Sciatic nerve (tissue), 2 donors: ENCODE data around the gene CHN1. TPM values are rescaled to one million over a fixed set of nuclear protein-coding genes. Genes with fewer than 3 reads are reported as not detected.

Experiments used
- ATAC-seq: fragments of 200-7000 bp; cut with Tn5 transposase; one replicate; pipeline ENCODE4 v1.9.1; 2020; ENCODE audit warnings: mild to moderate bottlenecking, moderate library complexity
- DNase-seq: peaks from one replicate; pipeline ENCODE4 v3.0.0-alpha.2; 2020; ENCODE audit warnings: low spot score
- intact Hi-C: fragments of 100-400 bp; cut with DNase I; formaldehyde crosslinking; loops from one replicate; pipeline ENCODE4 v1.14.2; 2022
- total RNA-seq: library from RNA; stranded (reverse); fragmentation: NEBNext Ultra II Directional; extraction: Animal tissue kit (Norgen Biotek cat#: 25700); gene quantifications from one replicate; pipeline ENCODE4 v1.2.1, GENCODE V29; 2021
- donor health status: DM: no; HTN: no; CAD: no.
- donor health status: DM: no; HTN: no; CAD: no.

CHN1 gene
- total RNA-seq, 1 donor from 2014 or later, result 38.4 TPM

DNA sequence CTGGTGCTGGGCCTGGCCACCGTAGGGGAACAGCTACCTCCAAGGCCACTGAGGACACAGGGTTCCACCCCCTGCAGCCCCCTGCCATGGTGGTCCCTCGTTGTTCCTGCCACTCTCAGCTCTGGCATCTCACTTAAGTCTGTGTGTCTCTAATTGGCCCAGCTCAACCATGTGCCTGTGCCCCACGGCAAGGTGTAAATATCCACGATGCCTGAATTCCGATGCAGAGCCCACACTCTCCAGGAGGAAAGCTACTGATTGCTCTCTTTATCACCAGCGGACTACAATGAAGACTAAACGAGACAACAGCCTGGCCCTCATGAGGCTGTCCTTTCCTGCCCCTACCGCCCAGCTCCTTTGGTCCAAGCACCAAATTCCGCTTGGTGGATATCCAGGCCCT is 223.9 kb downstream of the CHN1 start:
- ATAC-seq (no peak), DNase-seq (no peak)
- intact Hi-C loops, result no loop called here

DNA sequence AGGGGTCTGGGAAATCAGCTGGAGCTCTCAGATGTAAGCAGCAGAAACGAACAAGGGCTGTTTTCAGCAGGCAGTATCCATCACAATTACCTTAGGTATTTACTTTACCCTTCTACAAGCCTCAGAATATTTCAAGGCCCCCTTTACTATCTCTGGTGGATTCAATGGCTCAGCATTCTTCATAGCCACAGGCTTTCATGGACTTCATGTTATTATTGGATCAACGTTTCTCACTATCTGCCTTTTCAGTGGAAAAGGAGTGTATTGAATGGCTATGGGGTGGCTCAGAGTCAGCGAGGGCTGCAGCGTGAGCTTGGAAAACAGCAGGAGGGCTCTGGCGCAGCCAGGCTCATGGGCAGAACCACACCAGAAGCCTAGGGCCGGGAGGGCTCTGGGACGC is 224.3 kb downstream of the CHN1 start:
- DNase-seq (no peak), ATAC-seq (no peak)
- intact Hi-C loops, result no loop called here

DNA sequence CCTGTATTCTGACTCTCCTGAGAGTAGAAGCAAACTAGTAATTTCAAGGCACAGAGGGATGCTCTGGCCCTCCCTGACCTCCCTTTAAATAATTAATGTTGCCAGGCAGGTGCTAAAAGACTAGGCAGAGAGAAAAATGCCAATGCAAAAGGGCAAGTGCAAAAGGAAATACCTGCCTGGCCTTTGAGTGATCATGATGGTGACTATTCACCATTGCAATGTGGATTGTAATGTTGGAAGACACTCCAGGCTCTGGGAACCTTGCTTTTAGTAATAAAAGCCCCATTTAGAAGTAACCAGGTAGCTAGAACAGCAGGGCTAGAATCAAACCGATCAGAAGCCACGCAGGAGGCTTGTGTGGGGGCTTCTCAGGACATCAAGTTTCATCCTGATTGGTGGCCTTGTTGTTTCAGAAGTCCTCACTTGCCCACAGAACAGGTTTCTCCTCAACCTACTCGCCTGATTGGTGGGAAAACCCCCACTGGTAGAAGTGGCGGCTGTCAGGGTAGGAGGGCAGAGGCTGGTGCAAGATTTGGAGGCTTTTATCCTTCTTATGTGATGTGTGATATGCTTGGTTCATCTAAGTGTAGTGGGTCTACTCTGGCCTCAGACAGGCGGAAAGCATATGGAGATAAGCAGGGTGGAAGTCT is 224.9 kb downstream of the CHN1 start:
- ATAC-seq (no peak), DNase-seq (no peak)
- intact Hi-C loops, result no loop called here

DNA sequence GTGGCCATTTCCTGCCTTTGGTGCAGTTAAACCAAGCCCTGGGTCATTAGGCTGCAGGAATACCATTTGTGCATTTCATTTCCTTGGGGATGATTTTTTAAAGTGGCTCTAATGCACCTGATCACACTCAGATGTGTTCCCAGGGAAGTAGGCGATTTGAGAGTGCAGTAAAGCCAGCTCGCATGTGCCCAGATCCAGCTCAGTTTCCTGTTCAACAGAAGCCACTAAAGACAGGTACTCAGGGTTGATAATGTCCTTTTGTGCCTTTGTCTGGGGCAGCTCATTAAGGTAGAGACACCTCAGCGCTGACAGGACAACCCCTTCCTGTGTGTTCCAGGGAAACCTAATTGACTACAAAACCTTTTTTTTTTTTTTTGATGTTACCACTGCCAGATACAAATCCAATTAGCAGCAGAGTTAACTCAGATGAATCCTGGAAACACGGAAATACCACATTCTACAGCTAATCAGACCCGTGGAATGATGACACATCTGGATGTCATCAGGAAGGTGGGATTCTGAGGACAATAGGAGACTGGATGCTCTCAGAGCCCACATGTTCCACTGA is 225.7 kb downstream of the CHN1 start:
- DNase-seq, result no peak
- ATAC-seq, result no peak
- intact Hi-C loops, result no loop called here

DNA sequence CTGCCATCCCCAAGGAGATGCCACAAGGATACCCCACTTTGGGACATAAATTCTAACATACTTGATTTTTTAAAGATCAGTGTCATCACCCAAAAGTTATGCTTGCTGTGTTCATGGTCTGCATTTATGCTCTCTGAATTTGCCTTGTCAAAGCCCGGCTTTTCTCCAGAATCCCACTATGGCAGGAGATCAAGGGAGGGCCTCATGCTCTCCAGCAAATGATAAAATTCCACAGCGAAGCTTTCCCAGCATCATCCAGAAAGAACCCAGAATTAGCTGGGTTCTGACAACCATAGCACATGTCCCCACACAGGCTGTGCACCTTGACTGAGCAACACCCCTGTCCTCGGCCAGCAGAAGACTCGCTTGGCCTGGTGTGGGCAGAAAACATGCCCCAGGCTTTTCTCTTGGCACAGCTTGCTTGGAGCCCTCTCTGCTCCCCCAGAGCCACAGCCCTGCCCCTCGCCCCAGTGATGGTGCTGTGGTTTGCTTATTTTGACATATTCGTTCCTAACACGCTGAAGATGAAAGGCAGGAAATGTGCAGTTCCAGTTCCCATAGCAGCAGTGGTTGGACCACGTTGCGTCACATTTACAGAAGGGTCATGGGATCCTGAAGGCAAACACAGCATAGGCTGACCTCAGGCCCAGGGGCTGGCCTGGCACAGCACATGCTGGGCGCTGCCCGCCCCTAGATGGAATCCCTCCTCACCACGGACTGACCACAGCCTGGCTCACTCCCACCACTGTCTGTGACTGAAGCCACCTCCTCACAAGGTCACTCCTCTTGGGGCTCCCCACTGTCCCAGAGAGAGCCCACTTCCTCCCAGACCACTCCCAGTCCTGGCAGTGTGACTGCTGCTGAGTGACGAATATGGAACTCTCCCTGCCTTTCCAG is 226.8 kb downstream of the CHN1 start:
- intact Hi-C loops, result no loop called here
- peak; percentile 90 for ATAC-seq
- no peak for DNase-seq

DNA sequence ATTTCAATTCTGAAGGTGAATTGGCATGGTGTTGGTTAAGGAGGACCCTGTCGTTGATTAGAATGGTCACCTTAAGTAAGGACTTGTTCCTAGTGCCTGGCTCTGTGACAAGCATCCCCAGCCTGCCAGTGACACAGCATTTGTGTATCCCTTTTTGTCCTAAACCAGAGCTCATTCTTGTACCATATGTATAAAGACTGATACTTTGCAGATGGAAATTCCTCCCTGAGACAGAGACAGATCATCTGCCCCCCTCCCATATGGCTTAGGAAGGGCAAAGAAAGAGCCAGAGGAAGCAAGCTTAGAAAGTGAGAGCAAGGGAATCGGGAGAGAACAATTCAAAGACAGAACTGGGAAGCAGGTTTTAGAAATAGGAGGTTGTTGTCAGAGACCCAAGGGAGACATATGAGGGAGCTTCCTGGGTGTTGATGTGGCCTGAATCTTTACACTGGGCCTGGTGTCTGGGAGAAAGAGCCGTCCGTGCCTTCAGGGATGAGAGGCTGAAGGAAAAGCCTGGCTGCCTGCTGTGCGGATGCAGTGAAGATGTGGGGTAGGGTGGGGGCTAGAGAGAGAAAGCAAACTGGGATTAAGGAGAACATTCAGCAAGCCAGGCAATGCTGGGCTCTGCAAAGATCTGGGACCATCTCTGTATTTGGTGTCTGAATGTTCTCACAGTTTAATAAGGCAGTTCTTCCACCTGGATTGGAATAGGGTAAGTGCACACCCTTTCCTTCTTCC is 227.7 kb downstream of the CHN1 start:
- intact Hi-C loops, result no loop called here
- ATAC-seq, result no peak
- no peak for DNase-seq

DNA sequence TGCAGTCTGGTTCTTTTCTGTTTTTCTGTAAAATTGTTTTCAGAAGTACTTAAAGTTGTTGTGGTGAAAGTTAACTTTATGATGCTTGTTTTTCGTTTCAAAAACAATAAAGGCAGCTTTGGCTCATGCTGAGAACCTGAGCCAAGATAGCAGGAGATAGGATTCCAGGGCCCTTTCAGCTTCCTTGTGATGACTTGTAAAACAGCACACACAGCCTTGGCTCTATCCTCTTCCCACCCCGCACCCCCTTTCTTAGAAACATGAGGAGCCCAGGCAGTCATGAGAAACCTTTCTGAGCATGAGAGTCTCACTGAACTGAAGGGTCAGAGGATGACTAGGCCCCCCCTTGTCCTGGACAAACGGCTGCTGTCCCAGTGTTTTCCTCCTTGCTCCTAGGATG is 228.5 kb downstream of the CHN1 start:
- ATAC-seq, result no peak
- intact Hi-C loops, result no loop called here

DNA sequence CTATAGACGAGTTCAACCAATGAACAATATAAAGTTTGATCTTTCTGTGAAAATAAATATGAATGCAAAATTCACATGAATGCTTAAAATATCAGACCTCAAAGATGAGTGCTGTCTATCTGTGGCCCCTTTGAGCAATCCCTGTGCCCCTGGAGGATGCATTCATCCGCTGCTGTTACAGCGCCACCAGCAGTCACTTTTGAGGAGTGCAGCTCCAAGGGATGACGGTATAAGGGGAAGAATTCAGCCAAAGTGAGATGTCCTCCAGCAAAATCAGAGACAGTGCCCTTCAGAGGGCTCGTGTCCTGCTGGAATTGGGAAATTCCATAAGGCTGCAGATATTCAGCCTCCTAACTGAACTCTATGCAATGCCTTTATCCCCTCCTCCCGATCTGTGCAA is 229.0 kb downstream of the CHN1 start:
- ATAC-seq (no peak), DNase-seq (no peak)
- intact Hi-C loops, result no loop called here

More for the DNA sequence above, 228.5 kb downstream of the CHN1 start:
- DNase-seq, result no peak

DNA sequence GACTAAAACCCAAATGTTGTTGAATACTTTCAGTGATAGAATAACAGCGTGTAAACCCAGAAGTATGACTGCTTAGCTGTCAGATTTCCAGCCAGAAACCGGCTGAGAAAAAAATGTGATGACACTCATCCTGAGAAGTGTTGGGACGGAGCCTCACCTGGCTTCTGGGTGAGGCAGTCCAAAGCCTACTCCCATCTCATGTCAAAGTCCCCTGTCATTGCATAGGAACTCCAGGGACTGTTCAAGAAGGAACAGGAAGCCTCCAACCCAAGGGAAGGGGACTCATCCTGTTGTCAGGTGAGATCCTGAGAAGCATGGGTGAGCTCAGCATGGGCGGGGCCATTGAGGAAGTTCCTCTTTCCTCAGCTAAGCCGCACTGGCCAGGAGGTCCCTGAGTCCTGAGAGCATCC is 229.6 kb downstream of the CHN1 start:
- ATAC-seq, result no peak
- no peak for DNase-seq
- intact Hi-C loops, result no loop called here

DNA sequence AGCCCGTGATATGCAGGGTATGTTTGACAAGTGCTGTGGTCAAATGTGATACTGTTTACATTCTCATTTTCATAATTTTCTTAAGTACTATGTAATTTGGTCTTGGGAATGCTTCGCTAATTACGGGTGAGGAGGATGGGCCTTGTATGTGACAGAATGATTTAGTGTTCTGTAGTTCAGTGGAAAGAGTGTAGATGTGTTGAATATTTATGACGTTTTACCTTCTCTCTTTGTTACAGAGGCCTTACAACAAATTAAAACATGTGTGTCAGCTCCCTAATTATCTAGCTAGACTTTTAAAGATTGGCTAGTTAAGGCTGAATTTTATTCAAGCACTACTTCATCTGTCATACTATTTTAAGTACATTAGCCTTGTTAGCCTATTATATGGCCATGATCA is 230.3 kb downstream of the CHN1 start:
- intact Hi-C loops, result loop anchor here (5.0 kb wide), 1 partner anchor 217 kb away; no protein-coding TSS in a partner anchor
- DNase-seq, result no peak
- ATAC-seq, result no peak

DNA sequence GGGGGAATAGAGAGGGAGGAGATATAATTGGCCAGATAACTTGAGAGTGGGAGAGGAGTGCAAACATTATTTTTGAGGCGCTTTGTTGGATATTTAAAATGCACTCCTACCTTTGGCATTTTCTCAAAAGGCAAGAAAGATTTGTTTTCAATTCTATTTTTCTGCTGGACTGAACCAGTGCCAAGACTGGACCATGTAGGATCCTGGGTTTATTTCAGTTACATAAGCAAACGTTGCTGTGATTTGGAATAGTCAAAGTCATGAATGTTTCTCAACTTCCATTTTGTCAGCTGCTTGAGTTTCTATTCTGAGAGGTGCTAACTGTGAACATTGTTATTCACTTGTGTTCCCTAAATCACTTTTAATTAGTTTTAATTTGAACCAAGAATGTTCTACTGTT is 232.0 kb downstream of the CHN1 start:
- DNase-seq (no peak), ATAC-seq (no peak)
- intact Hi-C loops, result loop anchor here (5.0 kb wide), 1 partner anchor 219 kb away; no protein-coding TSS in a partner anchor

DNA sequence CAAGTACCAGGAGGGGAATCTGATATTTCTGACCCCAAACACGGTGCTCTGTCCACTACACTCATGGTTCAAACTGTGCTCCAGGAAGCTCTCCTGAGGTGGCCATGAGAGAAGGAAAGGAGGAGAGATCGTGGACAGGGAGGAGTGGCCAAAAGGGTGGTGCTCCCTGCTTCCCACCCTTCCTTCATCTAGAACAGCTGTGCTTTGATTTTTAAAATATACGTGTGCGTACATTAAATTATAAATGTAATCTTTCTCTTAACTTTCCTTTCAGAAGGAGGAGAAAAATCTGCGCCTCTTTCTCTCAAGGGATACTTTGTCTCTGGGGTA is 232.7 kb downstream of the CHN1 start:
- ATAC-seq (no peak), DNase-seq (no peak)
- intact Hi-C loops, result loop anchor here (5.0 kb wide), 1 partner anchor 220 kb away; no protein-coding TSS in a partner anchor

DNA sequence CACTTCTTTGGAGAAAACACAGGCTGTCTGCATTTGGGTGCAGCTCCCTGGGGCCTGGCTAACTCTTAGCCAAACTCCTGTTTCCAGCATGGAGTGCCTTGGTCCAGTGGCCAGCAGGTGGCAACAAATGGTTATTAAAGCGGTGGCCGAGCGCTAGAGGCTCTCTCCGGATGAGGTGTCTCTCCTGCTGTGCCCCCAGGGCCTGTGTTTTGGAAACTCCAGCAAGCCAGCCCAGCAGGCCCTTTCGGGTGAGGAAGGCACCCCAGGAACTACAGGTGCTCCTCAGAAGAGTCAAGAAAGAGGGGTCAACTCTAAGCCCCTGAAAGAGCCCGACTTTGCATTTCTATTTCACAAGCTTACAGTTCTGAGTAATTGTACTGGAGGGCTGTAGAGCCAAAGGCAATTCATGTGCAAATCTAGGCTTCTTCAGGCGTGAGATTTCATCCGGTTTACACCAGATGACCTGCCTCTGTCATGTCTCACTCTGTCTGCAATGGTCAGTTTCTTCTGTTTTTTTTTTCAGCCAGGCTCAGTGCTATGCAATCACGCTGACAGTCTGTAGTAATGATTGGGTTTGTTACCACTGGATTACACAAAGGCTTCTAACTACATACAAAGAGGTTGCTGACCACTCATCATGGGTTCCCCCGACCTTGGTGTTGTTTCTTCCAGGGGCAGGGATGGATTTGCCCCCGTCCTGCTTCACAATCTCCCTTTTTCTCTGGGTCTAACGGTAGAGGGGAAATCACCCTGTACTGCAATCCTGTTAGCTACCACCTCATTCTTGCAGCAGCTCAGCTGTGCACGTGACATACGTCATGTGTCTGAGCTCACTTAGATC is 233.3 kb downstream of the CHN1 start:
- ATAC-seq (peak; percentile 96), DNase-seq (peak; percentile 91)
- intact Hi-C loops, result loop anchor here (5.0 kb wide), 1 partner anchor 220 kb away; no protein-coding TSS in a partner anchor

DNA sequence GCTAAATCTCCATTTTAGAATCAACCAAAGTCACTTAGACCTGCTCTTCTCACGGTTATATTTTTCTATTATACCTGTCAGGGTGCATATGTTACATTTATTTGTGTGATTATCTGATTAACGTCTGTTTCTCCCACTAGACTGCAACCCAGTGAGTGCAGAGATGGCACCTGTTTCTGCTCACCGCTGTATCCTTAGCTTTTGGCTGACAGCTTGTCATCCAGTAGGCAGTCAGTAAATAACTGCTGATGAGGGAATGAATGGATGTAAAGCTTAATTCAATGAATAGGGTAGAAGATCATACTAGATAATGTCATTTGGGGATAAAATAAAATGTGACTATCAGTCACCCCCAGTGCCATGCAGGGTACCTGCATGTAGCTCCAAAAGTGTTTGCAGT is 234.0 kb downstream of the CHN1 start:
- intact Hi-C loops, result loop anchor here (5.0 kb wide), 1 partner anchor 221 kb away; no protein-coding TSS in a partner anchor
- no peak for ATAC-seq
- no peak for DNase-seq

DNA sequence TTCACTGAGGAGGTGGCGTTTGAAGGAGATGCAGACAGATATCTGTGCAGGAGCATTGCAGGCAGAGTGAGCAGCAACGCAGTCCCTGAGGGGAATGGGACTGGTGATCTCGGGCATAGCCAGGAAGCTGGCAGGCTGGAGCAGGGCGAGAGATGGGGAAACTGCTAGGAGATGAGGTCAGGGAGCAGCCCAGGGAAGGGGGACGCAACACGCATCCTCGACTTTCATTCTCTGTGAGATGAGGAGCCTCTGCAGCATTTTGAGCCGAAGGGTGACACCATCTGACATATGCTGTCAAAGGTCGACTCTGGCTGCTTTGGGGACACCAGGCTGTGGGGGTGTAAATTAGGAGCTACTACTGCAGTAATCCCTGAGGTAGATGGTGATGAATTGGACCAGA is 236.6 kb downstream of the CHN1 start:
- intact Hi-C loops, result no loop called here
- ATAC-seq, result no peak
- DNase-seq, result no peak

DNA sequence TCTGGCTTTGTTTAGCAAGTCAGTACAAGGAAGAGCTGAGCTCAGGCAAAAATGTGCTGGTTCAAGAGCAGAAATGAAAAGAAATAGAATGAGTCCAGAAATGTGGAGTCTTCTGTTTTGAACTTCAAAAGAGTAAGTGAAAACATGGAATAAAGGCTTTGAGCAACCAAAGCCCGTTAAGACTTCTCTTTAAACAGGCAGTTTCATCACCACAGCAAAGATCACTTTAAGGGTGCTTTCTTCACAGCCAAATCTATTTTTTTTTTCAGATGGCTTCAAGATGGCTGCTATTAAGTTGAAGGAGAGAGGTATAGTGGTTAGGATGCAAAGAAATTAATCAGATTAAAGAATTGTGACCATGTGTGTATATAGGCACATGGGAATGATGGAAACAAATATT is 238.9 kb downstream of the CHN1 start:
- ATAC-seq (no peak), DNase-seq (no peak)
- intact Hi-C loops, result no loop called here

DNA sequence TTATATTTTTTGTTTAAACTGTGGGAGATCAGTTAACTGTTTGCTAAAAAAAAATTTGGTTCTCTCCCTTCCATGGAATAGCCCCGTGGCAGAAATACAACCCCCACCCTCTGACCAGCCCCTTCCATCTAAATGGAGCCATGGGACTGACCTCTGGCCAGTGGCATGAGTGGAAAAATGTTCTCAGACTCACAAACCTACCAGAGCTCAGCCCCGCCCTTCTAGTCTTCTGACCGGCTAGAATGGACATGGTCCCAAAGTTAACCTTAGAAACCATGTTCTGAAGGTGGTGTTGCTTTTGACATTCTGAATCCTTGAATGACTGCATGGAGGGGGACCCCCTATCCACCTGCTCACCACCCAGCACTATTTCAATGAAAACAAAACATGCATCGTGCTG is 239.6 kb downstream of the CHN1 start:
- ATAC-seq (no peak), DNase-seq (no peak)
- intact Hi-C loops, result no loop called here
